ENCODE data around the gene PDS5A.

DNA sequence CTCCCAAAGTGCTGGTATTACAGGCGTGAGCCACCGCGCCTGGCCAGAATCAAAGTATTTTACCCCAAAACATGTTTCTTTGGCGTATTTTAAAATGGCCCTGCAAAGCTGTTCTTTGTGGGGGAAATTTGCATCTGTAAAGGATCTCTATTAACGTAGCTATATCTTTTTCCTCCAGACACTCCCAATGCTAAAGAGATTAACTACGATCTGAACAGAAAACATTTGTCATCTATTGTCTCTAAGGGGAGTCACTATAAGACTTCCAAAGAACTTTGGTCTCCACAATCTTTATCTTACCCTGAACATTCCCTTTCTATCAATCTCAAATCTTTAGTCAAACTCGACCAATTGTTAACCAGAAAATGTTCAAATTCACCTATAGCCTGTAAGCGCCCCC is 19.1 kb upstream of the PDS5A start:
- TF ChIP-seq, protein P1, sequence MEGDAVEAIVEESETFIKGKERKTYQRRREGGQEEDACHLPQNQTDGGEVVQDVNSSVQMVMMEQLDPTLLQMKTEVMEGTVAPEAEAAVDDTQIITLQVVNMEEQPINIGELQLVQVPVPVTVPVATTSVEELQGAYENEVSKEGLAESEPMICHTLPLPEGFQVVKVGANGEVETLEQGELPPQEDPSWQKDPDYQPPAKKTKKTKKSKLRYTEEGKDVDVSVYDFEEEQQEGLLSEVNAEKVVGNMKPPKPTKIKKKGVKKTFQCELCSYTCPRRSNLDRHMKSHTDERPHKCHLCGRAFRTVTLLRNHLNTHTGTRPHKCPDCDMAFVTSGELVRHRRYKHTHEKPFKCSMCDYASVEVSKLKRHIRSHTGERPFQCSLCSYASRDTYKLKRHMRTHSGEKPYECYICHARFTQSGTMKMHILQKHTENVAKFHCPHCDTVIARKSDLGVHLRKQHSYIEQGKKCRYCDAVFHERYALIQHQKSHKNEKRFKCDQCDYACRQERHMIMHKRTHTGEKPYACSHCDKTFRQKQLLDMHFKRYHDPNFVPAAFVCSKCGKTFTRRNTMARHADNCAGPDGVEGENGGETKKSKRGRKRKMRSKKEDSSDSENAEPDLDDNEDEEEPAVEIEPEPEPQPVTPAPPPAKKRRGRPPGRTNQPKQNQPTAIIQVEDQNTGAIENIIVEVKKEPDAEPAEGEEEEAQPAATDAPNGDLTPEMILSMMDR (IDR thresholded peaks at IDR 0.05): no peak
- TF ChIP-seq EZH2 (IDR thresholded peaks at IDR 0.05) (no peak), EZH2phosphoT487 (IDR thresholded peaks at IDR 0.05) (no peak)

Data from neural progenitor cell (in vitro differentiated cells).